EL (cell line): ENCODE results near the gene ZNF138.
A peak's percentile ranks its signal among the peaks of the same experiment; 100 is the strongest.
"Not testable (repeated sequence)": the region's sequence is repeated elsewhere in the genome, so short reads cannot be mapped to it uniquely, and the experiment has no call there.

Experiments
- DNase-seq: peaks from one replicate; pipeline ENCODE4 v3.0.0-alpha.2; 2016

Gene ZNF138

GRCh38 chr7:64839910-64840309 lies 45.7 kb downstream of the ZNF138 start:
- no peak for DNase-seq

DNA sequence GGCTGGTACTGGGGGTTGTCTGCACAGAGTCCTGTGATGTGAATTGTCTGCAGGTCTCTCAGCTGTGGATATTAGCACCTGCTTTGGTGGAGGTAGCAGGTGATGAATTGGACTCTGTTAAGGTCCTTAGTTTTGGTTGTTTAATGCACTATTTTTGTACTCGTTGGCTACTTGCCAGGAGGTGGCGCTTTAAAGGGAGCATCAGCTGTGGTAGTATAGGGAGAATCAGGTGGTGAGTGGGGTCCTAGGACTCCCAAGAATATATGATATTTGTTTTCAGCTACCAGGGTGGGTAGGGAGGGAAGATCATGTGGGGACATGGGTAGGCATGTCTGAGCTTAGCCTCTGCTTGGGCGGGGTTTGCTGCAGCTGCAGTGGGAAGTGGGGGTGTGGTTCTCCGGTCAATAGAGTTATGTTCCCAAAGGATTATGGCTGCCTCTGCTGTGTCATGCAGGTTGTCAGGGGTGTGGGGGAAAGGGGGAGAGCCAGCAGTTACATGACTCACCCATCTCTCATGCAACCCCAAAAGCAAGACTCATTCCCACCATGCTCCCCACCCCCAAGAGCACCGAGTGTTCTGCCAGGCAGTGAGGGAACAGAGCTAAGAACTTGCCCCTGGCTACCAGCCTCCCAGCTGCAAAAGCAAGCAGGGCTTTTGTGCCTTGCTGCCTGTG lies 55.2 kb downstream of the ZNF138 start:
- peak; percentile 29 for DNase-seq

DNA sequence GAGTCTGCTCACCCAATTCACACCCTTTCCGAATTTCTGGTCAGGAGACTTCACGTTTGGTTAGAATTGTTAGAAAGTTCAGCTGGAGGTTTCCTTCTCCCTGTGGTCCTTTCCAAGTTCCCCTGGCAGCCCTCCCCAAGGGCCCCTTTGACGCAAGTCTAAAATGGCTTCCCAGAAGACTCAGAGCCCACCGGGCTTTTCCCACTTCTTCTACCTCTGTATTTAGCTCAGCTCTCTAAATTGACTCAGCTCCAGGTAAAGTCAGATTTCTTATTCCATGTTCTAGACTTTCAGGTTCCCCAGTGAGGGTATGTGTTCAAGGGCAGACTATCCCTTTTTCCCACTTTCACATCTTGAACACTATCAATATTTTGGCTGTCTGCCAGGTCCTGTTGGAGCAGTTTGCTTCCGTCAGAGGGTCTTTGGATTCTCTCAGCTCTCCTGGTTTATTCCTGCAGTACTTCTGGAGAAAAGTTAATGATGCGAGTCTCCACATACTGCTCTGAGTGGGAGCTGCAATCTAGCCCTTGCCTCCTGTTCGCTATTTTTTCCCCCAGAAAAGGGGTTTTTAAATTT lies 55.8 kb downstream of the ZNF138 start:
- no peak for DNase-seq

DNA sequence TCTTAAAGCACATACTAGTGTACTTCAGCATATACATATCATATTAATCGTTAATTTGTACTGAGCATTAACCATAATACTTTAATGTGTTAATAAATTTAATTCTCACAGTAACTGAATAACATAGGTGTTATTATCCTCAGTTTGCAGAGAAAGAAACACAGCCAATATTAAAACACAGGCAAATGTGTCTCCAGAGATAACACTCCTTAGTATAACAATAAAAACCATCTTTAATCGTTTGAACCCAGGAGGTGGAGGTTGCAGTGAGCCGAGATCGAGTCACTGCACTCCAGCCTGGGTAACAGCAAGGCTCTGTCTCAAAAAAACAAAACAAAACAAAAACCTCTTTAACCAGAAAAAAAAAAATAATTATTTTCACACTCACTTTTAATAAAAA lies 59.5 kb downstream of the ZNF138 start:
- DNase-seq, result no peak

- DNase-seq, result no peak
These were observed 60.7 kb downstream of the ZNF138 start for GRCh38 chr7:64854969-64855368.

DNA sequence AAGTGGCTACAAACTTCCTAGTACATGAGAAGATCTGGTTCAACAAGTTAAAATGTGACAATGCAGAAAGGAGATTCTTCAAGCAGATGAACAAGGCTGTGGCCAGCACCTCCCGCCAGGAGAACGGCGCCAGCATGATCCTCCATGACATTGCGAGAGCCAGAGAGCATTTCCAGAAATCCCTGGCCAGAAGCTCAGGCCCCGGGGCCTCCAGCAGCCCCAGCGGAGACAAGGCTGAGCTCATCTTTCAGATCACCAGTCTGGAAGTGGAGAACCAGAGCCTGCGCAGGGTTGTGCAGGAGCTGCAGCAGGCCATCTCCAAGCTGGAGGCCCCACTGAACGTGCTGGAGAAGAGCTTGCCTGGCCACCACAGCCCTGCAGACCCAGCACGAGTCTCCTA lies 68.8 kb downstream of the ZNF138 start:
- no peak for DNase-seq

DNA sequence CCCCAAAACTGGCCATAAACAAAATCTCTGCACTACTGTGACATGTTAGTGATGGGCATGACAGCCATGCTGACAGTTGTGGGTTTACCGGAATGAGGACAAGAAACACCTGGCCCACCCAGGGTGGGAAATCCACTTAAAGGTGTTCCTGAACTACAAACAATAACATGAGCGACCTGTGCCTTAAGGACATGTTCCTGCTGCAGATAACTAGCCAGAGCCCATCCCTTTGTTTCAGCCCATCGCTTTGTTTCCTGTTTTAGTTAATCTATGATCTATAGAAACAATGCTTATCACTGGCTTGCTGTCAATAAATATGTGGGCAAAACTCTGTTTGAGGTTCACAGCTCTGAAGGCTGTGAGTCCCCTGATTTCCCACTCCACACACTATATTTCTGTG lies 69.3 kb downstream of the ZNF138 start:
- not testable (repeated sequence) for DNase-seq

GRCh38 chr7:64863969-64864368 lies 69.7 kb downstream of the ZNF138 start:
- no peak for DNase-seq

GRCh38 chr7:64867863-64868440 lies 73.7 kb downstream of the ZNF138 start:
- no peak for DNase-seq

DNA sequence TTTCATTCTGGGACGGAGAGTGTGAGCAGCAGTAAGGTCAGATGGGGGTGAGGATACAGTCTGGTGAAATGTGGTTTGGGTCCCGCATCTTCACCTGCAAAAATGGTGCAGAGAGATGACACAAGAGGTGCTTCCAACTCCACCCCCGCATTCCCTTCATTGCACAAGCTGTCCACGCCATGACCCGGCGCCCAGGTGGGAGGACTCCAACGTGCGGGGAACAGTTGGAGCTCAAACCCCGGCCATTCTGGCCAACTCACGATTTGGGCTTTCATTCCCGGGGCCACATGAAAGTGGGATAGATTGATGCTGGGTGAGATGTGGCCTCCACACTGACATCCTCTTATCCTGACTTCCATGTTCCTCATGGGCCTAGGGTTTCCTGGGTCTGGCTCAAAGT lies 74.3 kb downstream of the ZNF138 start:
- DNase-seq, result no peak

DNA sequence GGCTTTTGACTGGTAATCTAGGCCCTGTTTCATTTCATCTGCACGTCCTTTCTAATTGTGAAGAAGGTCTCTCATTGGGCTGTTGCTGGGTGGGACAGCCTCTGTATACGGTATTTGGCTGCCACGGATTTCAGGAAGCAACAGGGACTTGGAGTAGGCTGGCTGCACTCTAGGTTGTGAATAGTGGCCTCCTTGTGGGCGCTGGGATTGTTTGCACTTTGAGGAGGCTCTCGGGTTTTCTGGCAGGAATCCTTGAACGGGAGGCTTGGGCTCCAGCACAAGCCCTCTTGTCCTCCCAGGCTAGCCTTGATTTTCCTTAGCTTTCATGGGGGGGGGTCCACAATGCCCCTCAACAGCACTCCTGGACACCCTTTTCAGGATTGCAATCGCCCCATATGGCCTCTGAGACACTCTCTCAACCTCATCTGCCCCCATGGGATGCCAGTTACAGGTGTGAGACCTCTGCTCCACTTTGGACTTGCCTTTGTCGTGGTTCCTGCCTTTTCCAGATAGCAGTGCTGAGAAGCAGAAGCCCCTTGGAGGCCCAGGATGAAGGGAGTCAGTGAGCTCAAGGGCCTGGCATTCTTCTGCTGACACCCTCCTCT lies 75.0 kb downstream of the ZNF138 start:
- DNase-seq, result no peak

DNA sequence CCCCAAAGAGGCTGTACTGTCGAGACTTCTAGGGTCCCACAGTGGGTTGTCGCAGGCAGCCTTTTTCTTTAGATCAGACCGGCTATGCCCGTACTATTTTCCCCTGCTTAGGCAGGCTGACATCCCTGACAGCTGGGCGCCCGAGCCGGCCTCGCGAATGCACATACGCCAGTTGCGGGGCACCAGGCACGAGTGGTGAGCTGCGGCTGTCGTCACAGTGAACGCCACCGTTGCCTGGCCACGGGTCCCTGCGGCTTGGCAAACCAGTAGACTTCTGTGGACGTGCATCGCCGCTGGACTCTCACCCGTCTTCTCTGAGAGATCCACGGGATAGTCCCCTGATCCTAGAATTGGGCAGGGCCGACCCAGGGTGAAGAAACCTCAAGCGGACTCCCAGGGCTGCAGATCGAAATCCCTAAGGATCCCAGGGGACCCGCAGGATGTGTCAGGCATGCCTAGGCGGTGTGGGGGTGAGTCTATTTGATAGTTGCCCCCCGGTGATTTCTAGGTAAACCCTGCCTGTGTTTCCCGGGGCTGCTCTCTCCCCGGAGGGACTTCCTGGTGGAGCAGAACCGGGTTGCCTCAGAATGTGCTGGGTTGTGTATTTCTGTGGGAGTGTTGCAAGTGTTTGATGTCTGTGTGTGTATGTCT lies 75.8 kb downstream of the ZNF138 start:
- DNase-seq, result no peak

DNA sequence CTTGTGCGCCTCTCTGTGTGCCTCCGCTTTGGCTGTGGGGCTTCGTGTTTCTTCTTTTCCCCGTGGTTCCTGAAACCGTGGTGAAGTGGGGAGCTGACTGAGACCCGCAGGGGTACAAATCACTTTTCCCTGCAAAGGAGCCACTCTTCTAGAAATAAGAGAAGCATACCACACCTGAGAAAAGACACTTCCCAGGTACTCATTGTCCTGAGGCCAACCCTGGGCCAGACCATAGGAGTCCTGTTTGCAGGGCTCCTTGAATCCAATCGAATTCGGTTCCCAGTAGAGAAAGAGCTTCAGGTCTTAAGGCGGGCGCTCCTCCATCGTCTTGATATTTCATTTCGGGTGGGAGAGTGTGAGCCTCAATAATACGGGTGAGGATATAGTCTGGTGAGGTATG lies 76.4 kb downstream of the ZNF138 start:
- no peak for DNase-seq

- DNase-seq, result no peak
These were observed 77.5 kb downstream of the ZNF138 start for GRCh38 chr7:64871761-64872160.

GRCh38 chr7:64872351-64873154 lies 78.3 kb downstream of the ZNF138 start:
- no peak for DNase-seq

GRCh38 chr7:64873155-64873500 lies 78.9 kb downstream of the ZNF138 start:
- DNase-seq, result no peak

- DNase-seq, result no peak
These were observed 79.3 kb downstream of the ZNF138 start for GRCh38 chr7:64873517-64873916.

GRCh38 chr7:64874114-64874513 lies 79.9 kb downstream of the ZNF138 start:
- DNase-seq, result no peak

GRCh38 chr7:64874562-64875250 lies 80.5 kb downstream of the ZNF138 start:
- no peak for DNase-seq

DNA sequence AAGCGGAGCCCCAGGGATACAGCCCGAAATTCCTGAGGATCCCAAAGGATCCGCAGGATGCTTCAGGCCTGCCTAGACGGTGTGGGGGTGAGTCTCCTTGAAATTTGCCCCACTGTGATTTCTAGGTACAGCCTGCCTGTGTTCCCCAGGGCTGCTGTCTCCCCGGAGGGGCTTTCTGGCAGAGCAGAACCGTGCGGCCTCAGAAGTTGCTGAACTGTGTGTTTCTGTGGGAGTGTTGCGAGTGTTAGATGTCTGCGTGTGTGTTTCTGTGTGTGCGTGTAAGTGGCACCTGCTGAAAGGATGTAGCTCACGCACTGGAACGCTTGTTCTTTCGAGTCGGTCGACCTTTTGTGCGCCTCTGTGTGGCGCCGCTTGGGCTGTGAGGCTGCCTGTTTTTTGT lies 81.0 kb downstream of the ZNF138 start:
- no peak for DNase-seq

DNA sequence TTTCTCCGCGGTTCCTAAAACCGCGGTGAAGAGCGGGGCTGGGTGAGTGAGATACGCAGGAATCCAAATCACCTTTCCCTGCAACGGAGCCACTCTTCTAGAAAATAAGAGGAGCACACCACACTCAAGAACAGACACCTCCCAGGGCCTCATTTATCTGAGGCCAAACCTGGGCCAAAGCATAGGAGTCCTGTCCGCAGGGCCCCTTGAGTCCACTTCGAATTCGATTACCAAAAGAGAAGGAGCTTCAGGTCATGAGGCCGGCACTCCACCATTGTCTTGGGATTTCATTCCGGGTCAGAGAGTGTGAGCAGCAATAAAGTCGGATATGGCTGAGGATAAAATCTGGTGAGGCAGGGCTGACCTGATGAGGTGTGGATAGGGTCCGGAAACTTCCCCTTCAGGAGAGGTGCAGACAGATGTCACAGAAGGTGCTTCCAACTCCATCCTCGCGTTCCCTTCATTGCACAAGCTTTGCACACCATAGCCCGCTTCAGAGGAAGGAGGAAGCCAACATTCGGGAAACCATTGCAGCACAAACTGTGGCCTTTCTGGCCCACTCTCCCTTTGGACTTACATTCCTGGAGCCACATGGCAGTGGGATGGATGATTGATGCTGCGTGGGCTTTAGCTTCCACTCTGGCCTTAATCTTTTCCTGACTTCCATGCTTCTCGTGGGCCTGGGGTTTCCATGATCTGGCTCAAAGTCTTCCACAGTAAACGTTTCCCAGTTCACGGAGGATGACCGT lies 81.6 kb downstream of the ZNF138 start:
- no peak for DNase-seq
